ENCODE measurements around the gene DBH.

- no peak for TF ChIP-seq CTCF (IDR thresholded peaks at IDR 0.05)
- TF ChIP-seq POLR2A (IDR thresholded peaks at IDR 0.05), result no peak
- no peak for TF ChIP-seq POLR2AphosphoS5 (IDR thresholded peaks at IDR 0.05)
- TF ChIP-seq EP300 (IDR thresholded peaks at IDR 0.05), result no peak
These were observed 29.5 kb upstream of the DBH start for GRCh38 chr9:133606708-133607025.

Data from sigmoid colon (tissue), 4 donors.